NCI-H1930 (cell line): ENCODE data around the gene AVPI1.
"Not testable (repeated sequence)": the region's sequence is repeated elsewhere in the genome, so short reads cannot be mapped to it uniquely, and the experiment has no call there.

Experiments used
- DNase-seq, 2 experiments: peaks; one replicate each; lab custom pipeline; 2025; lab: John Stamatoyannopoulos, UW

AVPI1 gene

GRCh38 chr10:97682042-97682441 is 5.0 kb downstream of the AVPI1 start:
- DNase-seq, result no peak

GRCh38 chr10:97679594-97679993 is 7.4 kb downstream of the AVPI1 start:
- DNase-seq, result no peak

GRCh38 chr10:97676770-97677581 is 10.1 kb downstream of the AVPI1 start:
- no peak for DNase-seq

GRCh38 chr10:97675222-97675621 is 11.8 kb downstream of the AVPI1 start:
- no peak for DNase-seq

- DNase-seq, result no peak
Measured at GRCh38 chr10:97673736-97674525, 13.1 kb downstream of the AVPI1 start.

GRCh38 chr10:97669571-97669970 is 17.5 kb downstream of the AVPI1 start:
- no peak for DNase-seq

GRCh38 chr10:97667463-97667862 is 19.6 kb downstream of the AVPI1 start:
- DNase-seq, result no peak

GRCh38 chr10:97666992-97667391 is 20.0 kb downstream of the AVPI1 start:
- DNase-seq, result no peak

- DNase-seq, result no peak
Measured at GRCh38 chr10:97664282-97664850, 22.7 kb downstream of the AVPI1 start.

- DNase-seq, result no peak
Measured at GRCh38 chr10:97659589-97659988, 27.5 kb downstream of the AVPI1 start.

GRCh38 chr10:97656777-97657176 is 30.3 kb downstream of the AVPI1 start:
- no peak for DNase-seq

GRCh38 chr10:97651773-97652172 is 35.3 kb downstream of the AVPI1 start:
- DNase-seq, result no peak

GRCh38 chr10:97650726-97651125 is 36.3 kb downstream of the AVPI1 start:
- no peak for DNase-seq

- DNase-seq, result not testable (repeated sequence)
Measured at GRCh38 chr10:97649405-97649750, 37.7 kb downstream of the AVPI1 start.

- no peak for DNase-seq
Measured at GRCh38 chr10:97648562-97649404, 38.3 kb downstream of the AVPI1 start.

GRCh38 chr10:97647556-97647955 is 39.5 kb downstream of the AVPI1 start:
- no peak for DNase-seq

- no peak for DNase-seq
Measured at GRCh38 chr10:97644936-97645335, 42.1 kb downstream of the AVPI1 start.

GRCh38 chr10:97643441-97643985 is 43.5 kb downstream of the AVPI1 start:
- DNase-seq, result no peak

GRCh38 chr10:97642471-97643159 is 44.4 kb downstream of the AVPI1 start:
- DNase-seq, result not testable (repeated sequence)

- DNase-seq, result no peak
Measured at GRCh38 chr10:97640868-97641811, 45.9 kb downstream of the AVPI1 start.
